Non-pigmented ciliary epithelial cell (primary cell): ENCODE measurements around the gene MANBA.
"Not testable (repeated sequence)": the region's sequence is repeated elsewhere in the genome, so short reads cannot be mapped to it uniquely, and the experiment has no call there.

ENCODE experiments used
- DNase-seq: peaks from one replicate; pipeline ENCODE4 v3.0.0-alpha.2; 2010; ENCODE audit warnings: low read depth

MANBA gene

GRCh38 chr4:102761906-102762305, 1.1 kb upstream of the MANBA start:
- DNase-seq, result no peak

DNA sequence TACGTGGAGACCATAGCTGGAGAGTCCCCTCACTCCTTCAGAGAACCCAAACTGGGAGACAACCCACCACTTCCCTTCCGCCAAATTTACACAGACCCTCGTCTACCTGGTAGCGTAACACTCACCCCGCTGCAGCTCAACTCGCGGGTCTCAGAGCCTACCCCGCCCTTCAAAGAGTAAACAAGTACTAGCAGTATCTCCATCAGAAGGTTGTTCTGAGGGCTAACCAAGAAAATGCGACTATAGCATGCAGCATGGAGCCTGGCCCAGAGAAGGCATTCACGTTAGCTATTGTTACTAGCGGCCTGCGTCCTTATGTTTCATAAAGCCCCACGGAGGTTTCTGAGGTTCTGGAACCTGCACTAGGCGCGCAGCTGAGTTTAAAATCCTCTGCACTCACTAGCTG, 531 bp upstream of the MANBA start:
- DNase-seq, result no peak

GRCh38 chr4:102759831-102760644, 730 bp downstream of the MANBA start:
- peak; percentile 8 for DNase-seq

- DNase-seq, result no peak
Measured at GRCh38 chr4:102758241-102759160, 2.3 kb downstream of the MANBA start.

GRCh38 chr4:102757681-102758080, 3.1 kb downstream of the MANBA start:
- no peak for DNase-seq

DNA sequence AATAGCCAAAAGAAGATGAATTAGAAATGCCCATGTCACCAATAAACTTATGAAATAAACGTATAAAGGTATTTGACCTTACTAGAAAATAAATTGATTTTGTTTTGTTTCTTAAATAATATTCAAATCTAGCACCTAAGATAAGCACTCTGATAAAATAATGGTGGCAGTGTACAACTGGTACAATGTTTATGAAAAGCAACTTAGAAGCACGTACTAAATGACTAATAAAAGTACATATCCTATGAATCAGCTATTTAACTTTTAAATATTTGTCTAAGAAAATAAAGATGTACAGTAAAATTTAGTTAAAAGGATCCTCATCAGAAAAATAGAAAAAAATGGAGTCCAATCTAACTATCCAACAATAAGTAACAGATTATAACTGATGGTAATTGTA, 6.7 kb downstream of the MANBA start:
- no peak for DNase-seq

- DNase-seq, result no peak
Measured at GRCh38 chr4:102751941-102752340, 8.8 kb downstream of the MANBA start.

- not testable (repeated sequence) for DNase-seq
Measured at GRCh38 chr4:102743352-102743751, 17.4 kb downstream of the MANBA start.

- DNase-seq, result not testable (repeated sequence)
Measured at GRCh38 chr4:102738802-102739201, 22.0 kb downstream of the MANBA start.

DNA sequence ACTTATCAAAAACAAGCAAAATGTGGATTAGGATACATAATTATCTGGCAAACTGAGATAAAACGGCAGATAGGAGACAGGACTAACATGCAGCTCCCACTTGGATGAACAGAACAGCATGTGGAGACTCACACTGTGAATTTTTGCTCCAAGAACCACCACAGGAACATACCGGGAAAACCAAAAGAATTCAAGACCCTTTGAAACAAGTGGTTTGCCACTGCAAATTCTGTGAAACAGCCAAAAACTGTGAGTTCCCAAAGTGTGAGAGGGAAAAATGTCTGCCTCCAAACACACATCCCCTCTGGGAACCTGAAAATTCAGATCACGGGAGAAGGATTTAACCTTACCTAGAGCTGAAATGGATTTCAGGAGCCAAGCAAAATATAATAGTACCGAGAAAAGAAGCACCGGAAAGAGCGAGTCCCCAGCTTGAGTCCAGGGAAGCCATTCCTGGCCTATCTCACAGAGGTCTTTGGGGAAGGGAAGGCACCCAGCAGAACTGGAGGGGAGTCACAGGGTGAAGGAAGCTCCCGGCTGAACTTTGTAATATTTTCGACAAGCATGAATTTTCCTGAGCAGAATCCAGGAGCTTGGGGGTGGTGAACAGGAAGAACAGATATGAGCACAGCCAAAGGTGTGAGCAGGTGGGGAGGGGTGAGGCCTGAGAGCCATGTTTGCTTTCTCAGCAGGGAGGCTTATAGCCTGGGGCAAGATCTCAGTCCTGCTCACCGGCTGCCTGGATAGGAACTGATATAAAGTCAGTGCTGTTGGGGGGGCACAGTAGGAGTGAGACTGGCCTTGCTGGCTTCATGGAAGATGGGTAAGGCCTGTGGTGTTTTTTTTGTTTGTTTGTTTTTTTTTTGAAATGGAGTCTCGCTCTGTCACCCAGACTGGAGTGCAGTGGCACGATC, 23.9 kb downstream of the MANBA start:
- DNase-seq, result no peak

DNA sequence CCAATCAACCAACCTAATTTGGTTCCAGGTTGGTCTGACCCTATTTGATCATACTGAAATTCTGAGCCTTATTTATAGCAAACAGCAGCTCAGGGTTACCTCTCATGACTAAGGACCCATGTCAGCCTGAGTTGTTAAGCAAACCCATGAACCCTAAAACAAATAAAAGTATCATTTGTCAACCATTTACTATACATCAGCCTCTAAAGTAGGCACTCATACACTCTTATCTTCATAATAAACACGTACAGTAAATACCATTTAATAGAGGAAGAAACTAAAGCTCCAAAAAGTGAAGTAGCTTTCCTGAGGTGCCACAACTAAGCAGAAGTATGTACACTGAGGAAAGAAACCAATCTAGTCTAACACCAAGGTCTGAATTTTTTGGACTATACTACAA, 25.2 kb downstream of the MANBA start:
- DNase-seq, result no peak

DNA sequence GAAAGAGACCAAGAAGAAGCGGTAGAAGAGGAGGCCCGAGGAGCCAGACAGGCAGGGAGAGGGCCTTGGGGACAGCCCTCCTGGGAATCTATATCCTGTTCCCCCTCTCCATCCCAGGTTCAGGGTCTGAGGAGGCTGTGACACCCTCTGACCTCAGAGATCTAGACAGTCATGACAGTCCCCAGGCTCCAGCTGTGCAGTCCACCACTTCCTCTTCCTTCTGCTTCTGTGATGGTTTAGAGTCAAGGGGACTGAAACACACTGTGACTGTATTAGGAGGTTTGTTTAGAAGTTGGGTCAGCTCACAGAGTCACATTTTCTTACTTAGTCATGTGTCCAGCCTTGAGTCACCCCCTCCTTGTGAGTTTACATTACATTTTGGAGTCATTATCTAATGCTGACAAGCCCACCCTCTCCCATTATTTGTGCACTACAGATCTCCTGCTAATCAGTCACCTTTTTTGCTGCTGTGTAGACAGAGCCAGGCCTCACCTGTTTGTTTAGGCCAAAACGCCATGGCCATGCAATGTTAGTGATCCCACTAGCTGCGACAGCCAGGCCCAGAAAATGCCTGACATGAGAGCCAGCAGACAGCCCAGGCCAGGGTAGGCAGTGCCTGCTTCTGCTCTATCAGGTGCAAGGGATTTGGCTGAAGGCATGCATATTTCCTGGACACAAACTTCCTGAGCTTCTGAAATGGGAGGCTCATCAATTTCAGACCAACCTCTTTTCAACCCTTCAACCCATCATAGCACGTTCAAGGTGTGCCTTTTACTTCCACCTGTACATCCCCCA, 26.0 kb downstream of the MANBA start:
- DNase-seq, result no peak

- no peak for DNase-seq
Measured at GRCh38 chr4:102734116-102734515, 26.7 kb downstream of the MANBA start.

DNA sequence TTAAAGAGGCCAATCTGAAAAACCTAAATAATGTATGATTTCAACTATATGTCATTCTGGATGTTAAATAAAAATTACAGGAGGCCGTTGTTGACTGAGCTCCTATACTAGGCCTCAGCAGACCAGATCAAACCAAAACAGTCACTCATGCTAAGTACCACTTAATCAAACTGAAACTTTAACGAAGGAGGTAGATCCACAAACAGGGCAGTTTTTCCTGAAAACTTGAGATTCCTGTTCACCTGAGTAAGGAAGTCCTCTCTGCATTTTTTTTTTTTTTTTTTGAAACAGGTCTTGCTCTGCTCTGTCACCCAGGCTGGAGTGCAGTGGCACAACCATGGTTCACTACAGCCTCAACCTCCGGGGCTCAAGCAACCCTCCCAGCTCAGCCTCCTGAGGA, 27.7 kb downstream of the MANBA start:
- no peak for DNase-seq

DNA sequence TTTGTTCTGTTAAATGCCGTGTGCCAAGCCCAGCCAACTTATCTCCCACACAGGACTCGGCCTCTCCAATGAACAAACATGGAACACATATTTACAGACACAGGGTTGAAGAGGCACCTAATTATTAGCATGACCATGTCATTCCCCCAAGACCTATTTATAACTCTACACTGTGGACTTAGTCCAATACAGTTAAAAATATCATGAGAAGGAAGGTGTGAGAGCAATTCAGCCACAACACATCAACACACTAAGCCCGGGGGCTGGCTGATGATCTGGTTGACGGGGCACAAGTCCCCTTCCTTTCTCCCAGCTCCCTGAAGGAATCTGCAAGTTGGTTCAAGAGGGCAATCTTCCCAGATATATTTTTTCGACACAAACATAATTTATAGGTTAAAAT, 28.1 kb downstream of the MANBA start:
- no peak for DNase-seq

DNA sequence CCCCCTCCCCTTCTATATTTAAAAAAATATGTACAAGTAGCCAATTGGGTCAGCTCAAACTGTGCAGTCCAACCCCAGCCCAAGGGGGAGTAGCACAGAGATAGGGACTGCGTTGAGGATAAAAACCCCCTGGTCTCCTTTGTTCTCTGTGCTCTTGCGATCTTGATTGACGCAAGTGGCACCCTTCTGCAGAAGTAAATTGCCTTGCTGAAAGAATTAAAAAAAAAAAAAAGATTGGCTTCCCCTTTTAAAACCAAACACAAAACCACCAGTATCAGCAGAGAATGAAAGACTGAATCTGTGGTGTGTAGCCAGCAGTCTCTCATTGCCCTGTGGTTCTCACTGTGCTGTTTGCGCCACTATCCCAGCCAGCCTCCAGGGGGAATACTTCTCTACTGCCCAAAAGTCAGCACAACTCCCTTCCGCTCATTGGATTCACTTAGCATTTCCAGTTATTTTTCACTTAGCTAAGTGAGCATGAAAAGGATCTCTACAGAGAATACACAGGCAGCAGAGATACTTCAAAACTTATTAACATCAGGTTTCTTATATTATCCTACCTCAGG, 29.7 kb downstream of the MANBA start:
- no peak for DNase-seq

DNA sequence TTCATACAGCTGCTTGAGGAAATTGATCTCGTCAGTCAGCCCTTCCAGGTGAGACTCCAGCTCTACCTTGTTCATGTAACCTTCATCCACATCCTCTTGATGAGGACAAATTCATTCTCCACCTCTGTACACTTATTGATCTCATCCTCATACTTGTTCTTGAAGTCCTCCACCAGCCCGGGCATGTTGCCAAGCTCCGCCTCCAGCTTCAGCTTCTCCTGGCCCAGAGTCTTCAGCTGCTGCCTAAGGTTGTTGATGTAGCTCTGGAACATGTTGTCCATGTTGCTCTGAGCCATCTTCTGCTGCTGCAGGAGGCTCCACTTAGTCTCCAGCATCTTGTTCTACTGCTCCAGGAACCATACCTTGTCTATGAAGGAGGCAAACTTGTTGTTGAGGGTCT, 31.3 kb downstream of the MANBA start:
- not testable (repeated sequence) for DNase-seq

GRCh38 chr4:102726919-102727318, 33.8 kb downstream of the MANBA start:
- not testable (repeated sequence) for DNase-seq

DNA sequence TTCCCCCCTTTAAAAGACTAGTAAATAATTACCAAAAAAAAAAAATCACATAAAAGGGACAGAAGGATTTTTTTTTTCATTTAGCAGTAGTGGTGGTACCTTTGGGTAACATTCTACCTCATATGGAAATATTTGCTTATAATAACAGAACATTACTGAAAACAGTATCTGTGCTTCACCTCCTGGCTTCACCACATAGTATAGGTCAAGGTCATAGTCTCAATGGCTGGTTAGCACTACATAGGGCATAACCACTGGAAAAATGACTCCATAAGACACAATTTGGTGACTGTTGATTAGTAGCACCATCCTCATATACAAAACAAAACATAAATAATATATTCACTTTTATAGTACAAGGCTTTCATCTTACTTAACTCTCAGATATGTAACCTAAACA, 34.7 kb downstream of the MANBA start:
- DNase-seq, result no peak

GRCh38 chr4:102725229-102725628, 35.5 kb downstream of the MANBA start:
- no peak for DNase-seq

- DNase-seq, result no peak
Measured at GRCh38 chr4:102723511-102723910, 37.3 kb downstream of the MANBA start.
